B cell (primary cell): ENCODE data around the gene RC3H2. TPM values are rescaled to one million over a fixed set of nuclear protein-coding genes. Genes with fewer than 3 reads are reported as not detected.
A peak's percentile ranks its signal among the peaks of the same experiment; 100 is the strongest.

Experiments
- ATAC-seq: fragments of 200-7000 bp; cut with Tn5 transposase; one replicate; pipeline ENCODE4 v1.10.0; 2021; ENCODE audit warnings: low read depth, mild to moderate bottlenecking, moderate number of reproducible peaks, moderate library complexity
- CTCF ChIA-PET: fragments of 350-600 bp; sonication (Branson Sonifier 250); formaldehyde crosslinking; loops from one replicate; lab custom pipeline; 2021; ENCODE audit warnings: antibody characterized with exemption, inconsistent platforms; lab: Charles Lee
- POLR2A ChIA-PET: fragments of 350-600 bp; sonication (Branson Sonifier 250); formaldehyde crosslinking; loops from one replicate; lab custom pipeline; 2021; ENCODE audit warnings: antibody characterized with exemption; lab: Charles Lee
- DNase-seq: peaks from one replicate; pipeline ENCODE4 v3.0.0; 2013
- H2AFZ ChIP-seq: 2 replicates; pipeline ENCODE4 v1.6.1; 2012; ENCODE audit warnings: mild to moderate bottlenecking, low read depth, low read length; ENCODE audit not compliant: insufficient read depth, poor library complexity, severe bottlenecking
- H3K27ac ChIP-seq, 2 donors: 1 replicate in 1 of 2; 2 replicates in 1 of 2; pipeline ENCODE4 v1.5.1; 2012 to 2013; ENCODE audit warnings: low read length in 2 of 2, mild to moderate bottlenecking in 2 of 2, moderate library complexity in 1 of 2
- H3K27me3 ChIP-seq, 4 experiments: fragments of 200-600 bp in 1 of 4; sonication (generic) in 1 of 4; replicated peaks in 1 of 4; 1 replicate in 2 of 4; 2 replicates in 2 of 4; pipeline versions ENCODE4 v1.6.1 to v1.7.0; 2013 to 2016; ENCODE audit warnings: low read length in 3 of 4, mild to moderate bottlenecking in 2 of 4, mixed read lengths in 1 of 4, moderate library complexity in 1 of 4; ENCODE audit not compliant: insufficient read depth in 4 of 4, control insufficient read depth in 3 of 4; ENCODE audit errors: control extremely low read depth in 1 of 4
- H3K36me3 ChIP-seq, 2 experiments: replicated peaks in 1 of 2; 1 replicate in 1 of 2; 2 replicates in 1 of 2; pipeline versions ENCODE4 v1.6.1 to v1.7.1; 2013; ENCODE audit warnings: low read length in 1 of 2; ENCODE audit not compliant: insufficient read depth in 2 of 2, control insufficient read depth in 1 of 2; ENCODE audit errors: control extremely low read depth in 1 of 2, extremely low read depth in 1 of 2
- H3K4me1 ChIP-seq, 2 donors: fragments of 200-600 bp in 1 of 2; sonication (generic) in 1 of 2; 1 replicate in 1 of 2; 2 replicates in 1 of 2; pipeline versions ENCODE4 v1.5.1 to v1.6.1; 2013 to 2017; ENCODE audit warnings: low read length in 2 of 2; ENCODE audit not compliant: control insufficient read depth in 2 of 2, insufficient read depth in 2 of 2
- H3K4me2 ChIP-seq: replicated peaks from 2 replicates; pipeline ENCODE3; 2012; ENCODE audit warnings: mild to moderate bottlenecking, low read depth, low read length; ENCODE audit not compliant: poor library complexity, severe bottlenecking
- H3K4me3 ChIP-seq, 5 experiments: fragments of 200-600 bp in 1 of 5; sonication (generic) in 1 of 5; 1 replicate in 3 of 5; 2 replicates in 2 of 5; pipeline versions ENCODE4 v1.5.1 to v1.7.0; 2011 to 2016; ENCODE audit warnings: low read length in 4 of 5, mild to moderate bottlenecking in 4 of 5, low read depth in 2 of 5, control low read depth in 1 of 5, moderate library complexity in 1 of 5; ENCODE audit not compliant: insufficient read depth in 1 of 5; ENCODE audit errors: control extremely low read depth in 1 of 5, extremely low read depth in 1 of 5
- H3K79me2 ChIP-seq: fragments of 200-600 bp; sonication (generic); one replicate; pipeline ENCODE4 v1.6.0; 2016; ENCODE audit warnings: low read length; ENCODE audit not compliant: control insufficient read depth, insufficient read depth
- H3K9ac ChIP-seq: fragments of 200-600 bp; sonication (generic); 2 replicates; pipeline ENCODE4 v1.6.1; 2017; ENCODE audit warnings: mild to moderate bottlenecking, low read length, moderate library complexity
- H3K9me3 ChIP-seq, 3 donors: one replicate each; pipeline versions ENCODE4 v1.6.1 to v1.7.1; 2013; ENCODE audit warnings: low read length in 2 of 3; ENCODE audit not compliant: control insufficient read depth in 2 of 3, insufficient read depth in 1 of 3; ENCODE audit errors: control extremely low read depth in 1 of 3
- H4K20me1 ChIP-seq: 2 replicates; pipeline ENCODE4 v1.6.0; 2012; ENCODE audit warnings: mild to moderate bottlenecking, low read length; ENCODE audit not compliant: insufficient read depth, control insufficient read depth, poor library complexity, severe bottlenecking
- H3K27ac Mint-ChIP-seq: one replicate; pipeline ENCODE4 v1.8.0; 2021; ENCODE audit warnings: mixed read lengths
- H3K27me3 Mint-ChIP-seq: one replicate; pipeline ENCODE4 v1.8.0; 2021; ENCODE audit warnings: mixed read lengths
- H3K4me1 Mint-ChIP-seq: one replicate; pipeline ENCODE4 v1.8.0; 2021; ENCODE audit warnings: mixed read lengths
- H3K4me3 Mint-ChIP-seq: one replicate; pipeline ENCODE4 v1.8.0; 2021; ENCODE audit warnings: mixed read lengths
- H3K9me3 Mint-ChIP-seq: one replicate; pipeline ENCODE4 v1.8.0; 2022; ENCODE audit warnings: mixed read lengths; ENCODE audit not compliant: insufficient read depth
- CTCF ChIP-seq: fragments of 200-600 bp; IDR thresholded peaks from one replicate; pipeline ENCODE4 v1.8.0; 2022; ENCODE audit warnings: antibody characterized with exemption, mild to moderate bottlenecking
- EZH2 ChIP-seq: IDR thresholded peaks from 2 replicates; pipeline ENCODE4 v1.6.1; 2012; ENCODE audit warnings: borderline replicate concordance, low read depth, mild to moderate bottlenecking, moderate library complexity, low read length; ENCODE audit not compliant: insufficient read depth, poor library complexity, severe bottlenecking
- WGBS: methylation state at CpG from one replicate; pipeline ENCODE4 v1.1.5; 2013; ENCODE audit warnings: missing lambda C conversion rate; ENCODE audit not compliant: insufficient coverage; 5-methylcytosine and 5-hydroxymethylcytosine counted together
- intact Hi-C: fragments of 100-400 bp; cut with micrococcal nuclease; formaldehyde crosslinking; loops from one replicate; pipeline ENCODE4 v1.10.0; 2022
- polyA plus RNA-seq: library from polyadenylated mRNA; depleted of rRNA; stranded (reverse); fragments of >200 nt; gene quantifications from 2 replicates; pipeline ENCODE4 v1.2.3, GENCODE V29; 2012
- total RNA-seq, 2 donors: library from RNA; stranded (reverse); fragments of 120-200 nt in 1 of 2; gene quantifications; 1 replicate in 1 of 2; 2 replicates in 1 of 2; pipeline versions ENCODE4 v1.2.3 to v1.2.4, GENCODE V29; 2013 to 2022

RC3H2 gene
- total and polyA plus RNA-seq, 2 donors (not counting 1 experiment from before 2014, with no cell fraction given), result 17.2 to 74.4 TPM

- DNase-seq (no peak), ATAC-seq (no peak)
- Histone ChIP-seq H2AFZ (no peak overlapping the region), H4K20me1 (no peaks in the 10 kb centered on the region), H3K36me3 (peaks cover under 1 to 5% of the 10 kb centered on the region in 2 experiments), H3K27me3 (no peaks in the 10 kb centered on the region), H3K4me2 (no peak overlapping the region), H3K4me3 (no peak overlapping the region), H3K9me3 (no peaks in the 10 kb centered on the region), H3K27ac (no peak overlapping the region), H3K9ac (no peak overlapping the region), H3K79me2 (peaks cover 39% of the 10 kb centered on the region), H3K4me1 (peaks cover 19 to 24% of the 10 kb centered on the region in 2 donors)
- TF ChIP-seq CTCF (no peak), EZH2 (no peak)
- intact Hi-C loops, result loop anchor here (2.0 kb wide), 1 partner anchor 25 kb away; the partner anchor contains the start of gene RC3H2
- H3K27me3 Mint-ChIP-seq, result no peaks in the 10 kb centered on the region
- peaks cover 20% of the 10 kb centered on the region for H3K4me1 Mint-ChIP-seq
- WGBS, result 82% methylated on average over 1 of the region's 1 CpG
- ChIA-PET POLR2A (interaction anchor here (0.7 to 3.1 kb wide), 5 partner anchors 11 to 26 kb away, joined by 3 to 34 read pairs (median 6); partner anchors contain the start of genes RABGAP1, RC3H2 and ZBTB6), CTCF (interaction anchor here (0.6 to 1.7 kb wide), 4 partner anchors 17 to 158 kb away, joined by 3 to 5 read pairs (median 4); partner anchors contain the start of genes RC3H2 and ZBTB6)
- H3K9me3 Mint-ChIP-seq, result no peaks in the 10 kb centered on the region
- H3K27ac Mint-ChIP-seq, result no peak overlapping the region
- no peak overlapping the region for H3K4me3 Mint-ChIP-seq
Observed at GRCh38 chr9:122929796-122930354, 24.7 kb upstream of the RC3H2 start.

GRCh38 chr9:122923947-122924346 lies 18.8 kb upstream of the RC3H2 start:
- H3K27me3 Mint-ChIP-seq, result no peaks in the 10 kb centered on the region
- Histone ChIP-seq H3K4me1 (peaks cover 11 to 12% of the 10 kb centered on the region in 2 donors), H3K4me3 (no peak overlapping the region), H4K20me1 (no peaks in the 10 kb centered on the region), H3K9me3 (no peaks in the 10 kb centered on the region), H2AFZ (no peak overlapping the region), H3K36me3 (peaks cover 5 to 11% of the 10 kb centered on the region in 2 experiments), H3K4me2 (peak overlapping the region; percentile 31), H3K27me3 (no peaks in the 10 kb centered on the region), H3K79me2 (peaks cover 33% of the 10 kb centered on the region), H3K9ac (no peak overlapping the region), H3K27ac (peak overlapping the region; percentile 21 to 70)
- 26% methylated on average over 3 of the region's 3 CpGs for WGBS
- ChIA-PET CTCF (no interaction called here), POLR2A (no interaction called here)
- peaks cover 17% of the 10 kb centered on the region for H3K4me1 Mint-ChIP-seq
- peak; percentile 53 for DNase-seq
- intact Hi-C loops, result no loop called here
- H3K27ac Mint-ChIP-seq, result peak overlapping the region; percentile 50
- H3K4me3 Mint-ChIP-seq, result peak overlapping the region; percentile 12
- H3K9me3 Mint-ChIP-seq, result no peaks in the 10 kb centered on the region
- peak; percentile 70 for ATAC-seq
- TF ChIP-seq EZH2 (no peak), CTCF (no peak)
